Bronchial epithelial cell (primary cell): ENCODE data around the gene RASSF10. TPM values are rescaled to one million over a fixed set of nuclear protein-coding genes. Genes with fewer than 3 reads are reported as not detected.

Experiments
- DNase-seq: peaks from one replicate; pipeline ENCODE4 v3.0.0-alpha.2; 2010; ENCODE audit warnings: low read depth
- FAIRE-seq: peaks from 2 replicates; lab custom pipeline; 2011; peaks lifted over from hg19 to GRCh38; lab: Jason Lieb, UNC
- H3K27me3 ChIP-seq: 2 replicates; pipeline ENCODE4 v1.5.1; 2011; ENCODE audit warnings: low read length; ENCODE audit not compliant: control insufficient read depth, insufficient read depth
- H3K36me3 ChIP-seq: 2 replicates; pipeline ENCODE4 v1.5.1; 2011; ENCODE audit warnings: low read length; ENCODE audit not compliant: control insufficient read depth, insufficient read depth
- H3K4me3 ChIP-seq: 2 replicates; pipeline ENCODE4 v1.5.1; 2011; ENCODE audit warnings: mild to moderate bottlenecking, low read depth, low read length, control low read depth
- CTCF ChIP-seq: IDR thresholded peaks from 2 replicates; pipeline ENCODE4 v1.5.1; 2011; ENCODE audit warnings: mild to moderate bottlenecking, moderate library complexity, low read length, control low read depth, inconsistent platforms; ENCODE audit not compliant: insufficient read depth, severe bottlenecking
- total RNA-seq: library from RNA; depleted of rRNA; stranded (reverse); fragments of >200 nt; gene quantifications from 2 replicates; pipeline ENCODE4 v1.2.1, GENCODE V29; 2014

RASSF10 gene
- total RNA-seq, 1 donor from 2014 or later = 2.1 TPM

GRCh38 chr11:12964650-12965049, 44.5 kb upstream of the RASSF10 start:
- H3K27me3 ChIP-seq = no peaks in the 10 kb centered on the region
- DNase-seq = no peak
- peaks cover 20% of the 10 kb centered on the region for H3K36me3 ChIP-seq
- no peak for FAIRE-seq
- TF ChIP-seq CTCF = no peak
- H3K4me3 ChIP-seq = no peak overlapping the region

- TF ChIP-seq CTCF = no peak
- no peak for FAIRE-seq
- H3K27me3 ChIP-seq = no peaks in the 10 kb centered on the region
- DNase-seq = no peak
- no peak overlapping the region for H3K4me3 ChIP-seq
- H3K36me3 ChIP-seq = peaks cover 20% of the 10 kb centered on the region
Observed at GRCh38 chr11:12966002-12966401, 43.1 kb upstream of the RASSF10 start.

GRCh38 chr11:12968101-12968500, 41.0 kb upstream of the RASSF10 start:
- TF ChIP-seq CTCF = no peak
- Histone ChIP-seq H3K4me3 (no peak overlapping the region), H3K36me3 (peaks cover 8% of the 10 kb centered on the region), H3K27me3 (no peaks in the 10 kb centered on the region)
- FAIRE-seq = no peak
- DNase-seq = peak; percentile 82

- Histone ChIP-seq H3K4me3 (no peak overlapping the region), H3K27me3 (no peaks in the 10 kb centered on the region), H3K36me3 (peaks cover 7% of the 10 kb centered on the region)
- FAIRE-seq (no peak), DNase-seq (peak; percentile 39)
- TF ChIP-seq CTCF = no peak
Observed at GRCh38 chr11:12968826-12969225, 40.3 kb upstream of the RASSF10 start.

GRCh38 chr11:12971955-12972354, 37.2 kb upstream of the RASSF10 start:
- Histone ChIP-seq H3K27me3 (no peaks in the 10 kb centered on the region), H3K4me3 (no peak overlapping the region), H3K36me3 (peaks cover 5% of the 10 kb centered on the region)
- FAIRE-seq (no peak), DNase-seq (no peak)
- no peak for TF ChIP-seq CTCF

- no peak for TF ChIP-seq CTCF
- Histone ChIP-seq H3K27me3 (no peaks in the 10 kb centered on the region), H3K4me3 (no peak overlapping the region), H3K36me3 (peaks cover 5% of the 10 kb centered on the region)
- FAIRE-seq (no peak), DNase-seq (no peak)
Observed at GRCh38 chr11:12973528-12974181, 35.5 kb upstream of the RASSF10 start.
